Keratinocyte (primary cell): ENCODE results near the gene LAMA1. TPM values are rescaled to one million over a fixed set of nuclear protein-coding genes. Genes with fewer than 3 reads are reported as not detected.

Experiments
- DNase-seq: peaks from one replicate; pipeline ENCODE4 v3.0.0-alpha.2; 2011; ENCODE audit warnings: low read depth, missing footprints, low spot score
- FAIRE-seq: peaks from 2 replicates; lab custom pipeline; 2011; peaks lifted over from hg19 to GRCh38; lab: Jason Lieb, UNC
- H2AFZ ChIP-seq: 2 replicates; pipeline ENCODE4 v1.6.0; 2012; ENCODE audit warnings: low read length, control low read depth, inconsistent platforms; ENCODE audit not compliant: control insufficient read depth
- H3K27ac ChIP-seq: 2 replicates; pipeline ENCODE4 v1.5.1; 2011; ENCODE audit warnings: low read length; ENCODE audit not compliant: control insufficient read depth, insufficient read depth
- H3K27me3 ChIP-seq: 3 replicates; pipeline ENCODE4 v1.6.0; 2011; ENCODE audit warnings: low read length; ENCODE audit not compliant: control insufficient read depth, insufficient read depth; ENCODE audit errors: extremely low read depth
- H3K36me3 ChIP-seq, 2 experiments: 2 replicates in 1 of 2; 3 replicates in 1 of 2; pipeline ENCODE4 v1.5.1; 2011; ENCODE audit warnings: low read length in 2 of 2, mild to moderate bottlenecking in 1 of 2; ENCODE audit not compliant: control insufficient read depth in 2 of 2, insufficient read depth in 2 of 2; ENCODE audit errors: extremely low read depth in 1 of 2
- H3K4me1 ChIP-seq: 3 replicates; pipeline ENCODE4 v1.5.1; 2011; ENCODE audit warnings: low read length; ENCODE audit not compliant: control insufficient read depth, insufficient read depth; ENCODE audit errors: extremely low read depth
- H3K4me2 ChIP-seq: 3 replicates; pipeline ENCODE4 v1.6.0; 2011; ENCODE audit warnings: low read depth, low read length; ENCODE audit not compliant: control insufficient read depth, insufficient read depth; ENCODE audit errors: extremely low read depth
- H3K4me3 ChIP-seq, 3 experiments: fragments of 200-600 bp in 1 of 3; sonication (generic) in 1 of 3; 2 replicates in 2 of 3; 3 replicates in 1 of 3; pipeline ENCODE4 v1.5.1; 2011 to 2016; ENCODE audit warnings: low read length in 3 of 3, mild to moderate bottlenecking in 3 of 3, control low read depth in 2 of 3, inconsistent platforms in 1 of 3, low read depth in 1 of 3, mixed read lengths in 1 of 3, mixed run types in 1 of 3, moderate library complexity in 1 of 3; ENCODE audit not compliant: control insufficient read depth in 2 of 3, insufficient read depth in 2 of 3; ENCODE audit errors: extremely low read depth in 1 of 3
- H3K79me2 ChIP-seq: 2 replicates; pipeline ENCODE4 v1.6.0; 2012; ENCODE audit warnings: low read length; ENCODE audit not compliant: control insufficient read depth, insufficient read depth
- H3K9ac ChIP-seq: 3 replicates; pipeline ENCODE4 v1.6.0; 2011; ENCODE audit warnings: low read length; ENCODE audit not compliant: control insufficient read depth, insufficient read depth; ENCODE audit errors: extremely low read depth
- H3K9me1 ChIP-seq: 3 replicates; pipeline ENCODE4 v1.6.0; 2011; ENCODE audit warnings: low read length; ENCODE audit not compliant: control insufficient read depth, insufficient read depth; ENCODE audit errors: extremely low read depth
- H3K9me3 ChIP-seq: 2 replicates; pipeline ENCODE4 v1.5.1; 2012; ENCODE audit warnings: low read depth, low read length; ENCODE audit not compliant: control insufficient read depth
- H4K20me1 ChIP-seq: 3 replicates; pipeline ENCODE4 v1.6.0; 2011; ENCODE audit warnings: low read length; ENCODE audit not compliant: control insufficient read depth, insufficient read depth; ENCODE audit errors: extremely low read depth
- CTCF ChIP-seq, 3 experiments: IDR thresholded peaks in 1 of 3; conservative IDR thresholded peaks in 1 of 3; optimal IDR thresholded peaks in 1 of 3; 2 replicates in 2 of 3; 3 replicates in 1 of 3; pipeline versions ENCODE3 to v1.5.1; 2011; ENCODE audit warnings: low read length in 3 of 3, mild to moderate bottlenecking in 3 of 3, moderate library complexity in 2 of 3, control low read depth in 1 of 3, inconsistent platforms in 1 of 3; ENCODE audit not compliant: insufficient read depth in 2 of 3; ENCODE audit errors: extremely low read depth in 1 of 3
- EZH2 ChIP-seq: IDR thresholded peaks from one replicate; pipeline ENCODE4 v1.6.1; 2012; ENCODE audit warnings: inconsistent platforms, mild to moderate bottlenecking, low read length, moderate library complexity
- dilution Hi-C: fragments of 300-500 bp; cut with MboI; formaldehyde crosslinking; loops from one replicate; pipeline ENCODE4 v1.7.0; 2020; ENCODE audit warnings: low sequenced_read_pairs; ENCODE audit not compliant: extremely low pct_ligation_motif_present
- polyA plus RNA-seq, 5 experiments: library from polyadenylated mRNA; depleted of rRNA in 3 of 5; stranded (reverse) in 3 of 5; stranded (forward) in 1 of 5; unstranded in 1 of 5; fragments of >200 nt; gene quantifications; 1 replicate in 1 of 5; 2 replicates in 3 of 5; 3 replicates in 1 of 5; pipeline versions ENCODE4 v1.2.1 to v1.2.3, GENCODE V29; 2011 to 2012; ENCODE audit warnings: missing spikeins in 2 of 5, low read depth in 1 of 5, low replicate concordance in 1 of 5

Gene LAMA1
- polyA plus RNA-seq, 1 donor (not counting 4 experiments of a cell fraction or from before 2014, with no cell fraction given): 2.1 TPM

- H3K27me3 ChIP-seq: peaks cover 4% of the 10 kb centered on the region
- no peaks in the 10 kb centered on the region for H4K20me1 ChIP-seq
- H3K36me3 ChIP-seq: no peaks in the 10 kb centered on the region
- no peaks in the 10 kb centered on the region for H3K9me1 ChIP-seq
- DNase-seq: no peak
- H3K9ac ChIP-seq: no peak overlapping the region
- H3K4me3 ChIP-seq: no peak overlapping the region
- H3K4me1 ChIP-seq: no peaks in the 10 kb centered on the region
- H3K4me2 ChIP-seq: no peak overlapping the region
- H3K27ac ChIP-seq: no peak overlapping the region
- TF ChIP-seq EZH2: no peak
- TF ChIP-seq CTCF (optimal IDR thresholded peaks at IDR 0.05 in 1 of 3, IDR thresholded peaks at IDR 0.05 in 1 of 3, conservative IDR thresholded peaks at IDR 0.05 in 1 of 3; ENCODE audit: extremely low read depth in 1 of 3, insufficient read depth in 2 of 3, low read length in 3 of 3): no peak
- FAIRE-seq: no peak
- dilution Hi-C loops: loop anchor here (25.0 kb wide), 1 partner anchor 159 kb away; no protein-coding TSS in a partner anchor
- H2AFZ ChIP-seq: no peak overlapping the region
- H3K79me2 ChIP-seq: no peaks in the 10 kb centered on the region
- no peaks in the 10 kb centered on the region for H3K9me3 ChIP-seq
Observed at GRCh38 chr18:7028625-7029024, 89.0 kb downstream of the LAMA1 start.

GRCh38 chr18:7025194-7025593, 92.4 kb downstream of the LAMA1 start:
- no peak overlapping the region for H3K27ac ChIP-seq
- H3K4me2 ChIP-seq: no peak overlapping the region
- no peaks in the 10 kb centered on the region for H4K20me1 ChIP-seq
- peaks cover 4% of the 10 kb centered on the region for H3K27me3 ChIP-seq
- no peak for TF ChIP-seq EZH2
- TF ChIP-seq CTCF (optimal IDR thresholded peaks at IDR 0.05 in 1 of 3, IDR thresholded peaks at IDR 0.05 in 1 of 3, conservative IDR thresholded peaks at IDR 0.05 in 1 of 3; ENCODE audit: extremely low read depth in 1 of 3, insufficient read depth in 2 of 3, low read length in 3 of 3): no peak
- no peaks in the 10 kb centered on the region for H3K36me3 ChIP-seq
- H3K9me3 ChIP-seq: no peaks in the 10 kb centered on the region
- H2AFZ ChIP-seq: no peak overlapping the region
- no peak overlapping the region for H3K4me3 ChIP-seq
- H3K79me2 ChIP-seq: no peaks in the 10 kb centered on the region
- DNase-seq: no peak
- H3K4me1 ChIP-seq: no peaks in the 10 kb centered on the region
- H3K9ac ChIP-seq: no peak overlapping the region
- no peak for FAIRE-seq
- no peaks in the 10 kb centered on the region for H3K9me1 ChIP-seq
- dilution Hi-C loops: loop anchor here (25.0 kb wide), 1 partner anchor 162 kb away; no protein-coding TSS in a partner anchor
